Loucy (cell line): ENCODE results near the gene METRNL.

Experiments used
- CTCF ChIP-seq: fragments of 200-600 bp; sonication (generic); conservative IDR thresholded peaks from 2 replicates; pipeline ENCODE4 v1.5.1; 2014; ENCODE audit warnings: mild to moderate bottlenecking, antibody characterized with exemption, low read length
- EZH2phosphoT487 ChIP-seq: fragments of 200-600 bp; IDR thresholded peaks from 2 replicates; pipeline ENCODE4 v1.6.1; 2018; ENCODE audit warnings: antibody characterized with exemption, mild to moderate bottlenecking, moderate library complexity, borderline replicate concordance

DNA sequence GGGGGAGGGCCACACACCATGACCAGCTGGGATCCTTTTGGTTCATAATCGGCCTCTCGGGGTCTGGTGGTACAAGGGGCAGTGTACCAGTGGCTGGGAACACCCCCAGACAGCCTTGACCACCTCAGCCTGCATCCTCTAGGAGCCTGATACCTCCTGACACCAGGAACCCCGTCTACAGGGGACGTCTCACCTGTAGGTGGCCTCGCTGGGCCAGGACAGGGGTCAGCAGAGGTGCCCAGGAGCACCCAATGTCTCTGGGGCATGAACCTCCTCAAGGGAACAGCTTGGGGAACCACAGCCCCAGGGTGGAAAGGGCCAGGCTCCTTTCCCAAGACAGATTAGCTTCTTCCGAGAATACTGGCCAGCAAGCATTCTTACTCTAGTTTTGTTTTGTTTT is 2.5 kb upstream of the METRNL start:
- TF ChIP-seq EZH2phosphoT487 = no peak
- TF ChIP-seq CTCF = peak; percentile 50
